DMS153 (cell line): ENCODE results near the gene KCNQ1OT1.

ENCODE experiments used
- DNase-seq: peaks from one replicate; lab custom pipeline; 2025; lab: John Stamatoyannopoulos, UW

The KCNQ1OT1 gene

GRCh38 chr11:2686360-2687222, 13.2 kb downstream of the KCNQ1OT1 start:
- DNase-seq, result no peak

DNA sequence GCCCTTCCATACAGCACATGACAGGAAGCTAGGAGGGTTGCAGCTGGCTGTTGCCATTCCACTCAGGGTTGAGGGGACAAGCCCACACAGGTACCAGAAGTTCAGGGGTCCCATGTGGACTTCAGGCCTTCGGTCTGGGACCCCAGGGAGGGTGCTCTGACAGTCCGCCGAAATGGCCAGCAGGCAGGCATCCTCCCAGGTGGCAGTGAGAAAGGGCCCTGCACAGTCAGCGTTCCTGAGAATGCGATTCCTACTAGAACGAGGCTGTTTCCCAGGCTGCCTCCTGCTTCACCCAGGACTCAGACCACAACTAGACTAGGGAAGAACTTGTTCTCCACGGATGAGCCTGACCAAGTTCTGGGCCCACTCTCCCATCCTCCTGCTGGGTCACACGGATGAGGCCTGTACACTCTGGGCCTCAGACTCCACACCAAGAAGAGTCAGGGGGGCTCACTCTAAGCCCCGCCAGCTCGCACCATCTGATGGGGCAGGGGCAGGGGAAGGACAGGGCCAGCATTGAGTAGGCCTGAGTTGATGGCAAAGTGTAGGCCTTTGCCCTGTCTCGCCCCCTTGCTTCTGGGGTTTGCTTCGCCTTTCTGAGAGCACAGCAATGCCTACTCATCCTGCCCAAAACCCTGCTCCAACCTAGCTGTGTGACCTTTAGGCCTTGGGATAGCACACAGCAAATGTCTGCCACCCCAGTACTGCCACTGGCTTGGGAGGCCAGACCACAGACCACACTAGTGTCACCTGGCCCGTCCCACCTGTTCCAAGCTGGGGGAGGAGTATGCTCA, 14.0 kb downstream of the KCNQ1OT1 start:
- no peak for DNase-seq

- no peak for DNase-seq
Measured at GRCh38 chr11:2685051-2685450, 14.7 kb downstream of the KCNQ1OT1 start.

- no peak for DNase-seq
Measured at GRCh38 chr11:2684581-2684980, 15.2 kb downstream of the KCNQ1OT1 start.

- DNase-seq, result no peak
Measured at GRCh38 chr11:2683806-2684205, 16.0 kb downstream of the KCNQ1OT1 start.

DNA sequence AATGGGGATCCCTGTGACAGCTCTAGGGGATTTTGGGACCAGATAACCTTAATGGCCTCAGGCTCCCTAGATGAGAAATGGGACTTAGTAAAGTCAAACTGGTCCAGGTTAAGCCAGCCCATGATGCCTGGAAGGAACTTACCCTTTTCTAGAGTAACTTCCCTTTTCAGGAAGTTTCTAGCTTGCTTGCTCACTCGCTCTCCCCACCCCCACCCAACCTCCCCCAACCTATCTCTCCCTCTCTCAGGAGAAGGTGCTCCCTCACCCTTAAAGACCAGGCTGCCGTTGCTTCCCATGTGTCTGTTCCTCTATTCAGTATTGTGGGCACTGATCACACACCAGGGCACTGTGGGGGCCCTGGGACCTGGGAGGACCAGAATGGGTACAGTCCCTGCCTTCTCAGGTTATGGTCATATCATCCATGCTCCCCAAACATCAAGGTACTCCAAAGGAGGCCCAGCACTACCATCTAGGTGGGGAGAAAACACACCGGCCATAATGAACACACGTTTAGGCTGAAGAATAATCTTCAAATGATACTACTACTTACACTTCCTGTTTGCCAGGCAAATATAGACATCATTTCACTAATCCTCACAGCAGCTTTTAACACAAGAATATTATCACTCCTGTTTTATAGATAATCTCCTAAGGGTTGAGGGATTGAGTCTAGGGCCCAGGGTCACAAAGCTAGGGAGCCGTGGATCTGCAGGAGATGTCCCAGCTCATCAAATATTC, 18.2 kb downstream of the KCNQ1OT1 start:
- no peak for DNase-seq

- no peak for DNase-seq
Measured at GRCh38 chr11:2679011-2679676, 20.6 kb downstream of the KCNQ1OT1 start.

DNA sequence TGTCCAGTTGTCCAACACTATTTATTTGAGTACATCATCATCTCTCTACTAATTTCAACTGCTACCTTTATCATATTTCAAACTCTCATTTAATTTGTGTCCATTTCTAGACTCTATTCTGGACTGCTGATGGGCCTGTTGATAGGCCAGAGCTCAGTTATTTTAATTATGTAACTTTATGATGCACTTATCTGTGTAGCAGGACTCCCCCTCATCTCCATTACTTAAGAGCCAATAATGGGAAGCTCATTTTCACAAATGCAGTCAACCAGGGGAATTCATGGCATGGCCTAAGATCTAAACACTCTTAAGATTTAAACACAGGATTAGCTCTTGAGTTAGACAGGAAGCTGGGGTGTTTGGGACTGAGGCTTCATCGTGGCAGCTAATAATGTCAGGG, 21.4 kb downstream of the KCNQ1OT1 start:
- DNase-seq, result no peak

DNA sequence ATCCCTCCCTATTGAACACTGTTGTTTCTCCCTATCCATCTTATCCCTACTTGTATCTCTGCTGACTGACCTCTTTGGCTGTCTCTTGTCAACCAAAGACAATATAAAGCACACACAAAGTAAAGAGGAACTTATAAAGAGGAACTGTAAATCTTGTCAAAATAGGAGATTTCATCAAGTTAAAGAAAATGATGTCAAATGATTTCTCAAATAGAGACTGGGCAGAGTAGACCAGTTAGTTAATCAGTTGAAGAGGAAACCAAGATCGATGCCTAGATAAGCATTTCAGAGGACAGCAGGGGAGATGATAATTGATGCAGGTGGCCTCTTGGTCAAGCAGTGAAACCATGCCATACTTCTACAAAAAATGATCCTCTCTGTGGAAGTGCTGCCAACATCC, 22.7 kb downstream of the KCNQ1OT1 start:
- no peak for DNase-seq

DNA sequence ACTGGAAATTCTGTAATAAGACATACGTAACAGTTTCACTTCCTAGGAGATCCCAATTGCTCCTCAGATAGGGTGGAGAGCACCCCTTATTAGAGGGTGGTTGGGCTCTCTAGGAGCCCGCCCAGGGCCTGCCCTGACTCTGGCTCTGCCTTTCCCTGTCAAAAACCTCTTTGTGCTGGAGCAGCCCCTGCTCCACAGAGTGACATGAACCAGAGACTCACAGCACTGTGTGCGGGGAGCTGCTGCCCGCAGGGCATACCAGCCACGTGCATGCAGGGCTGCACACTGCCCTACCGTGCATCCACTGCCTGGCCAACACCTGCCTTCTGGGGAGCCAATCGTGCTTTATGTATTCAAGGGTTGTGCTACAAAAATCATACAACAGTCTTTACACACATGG, 24.3 kb downstream of the KCNQ1OT1 start:
- DNase-seq, result no peak

DNA sequence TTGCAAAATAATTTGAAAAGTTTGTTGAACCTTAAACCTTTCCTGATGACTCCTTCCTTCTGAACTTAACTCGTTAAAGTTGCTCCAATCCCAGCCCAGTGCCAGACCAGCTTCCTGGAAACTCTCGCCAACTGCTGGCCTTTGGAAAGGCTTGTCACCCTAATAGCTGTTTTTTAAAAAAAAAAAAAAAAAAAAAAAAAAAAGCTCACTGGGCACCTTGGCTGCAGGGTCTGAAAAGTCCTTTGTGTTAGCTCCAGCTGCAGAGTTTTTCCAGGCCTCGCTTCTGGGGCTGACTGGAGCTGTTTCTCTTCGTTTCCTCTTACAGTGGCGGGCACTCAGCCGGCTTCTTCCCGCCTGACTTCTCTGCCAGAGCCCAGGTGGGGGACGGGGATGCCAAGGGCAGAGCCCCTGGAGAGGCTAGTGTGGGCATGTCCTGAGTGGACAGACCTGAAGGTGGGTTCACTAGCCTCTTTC, 25.1 kb downstream of the KCNQ1OT1 start:
- DNase-seq, result no peak

GRCh38 chr11:2673871-2674471, 25.8 kb downstream of the KCNQ1OT1 start:
- no peak for DNase-seq

DNA sequence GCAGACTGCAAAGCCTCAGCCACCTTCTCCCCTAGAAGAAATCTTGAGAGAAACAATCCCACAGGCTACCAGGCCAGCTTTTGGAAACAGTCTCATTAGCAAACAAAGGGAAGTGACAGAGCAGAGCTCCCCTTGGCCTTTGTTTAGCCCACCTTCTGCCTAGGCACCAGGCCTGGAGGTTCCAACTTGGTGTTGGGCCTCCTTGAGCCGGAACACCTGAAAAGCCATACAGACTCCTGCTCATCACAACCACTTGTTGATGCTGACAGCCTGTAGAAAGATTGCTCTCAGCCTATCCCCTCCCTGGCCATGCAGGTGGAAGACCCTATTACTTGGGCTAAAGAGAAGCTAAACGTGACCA, 26.6 kb downstream of the KCNQ1OT1 start:
- no peak for DNase-seq

DNA sequence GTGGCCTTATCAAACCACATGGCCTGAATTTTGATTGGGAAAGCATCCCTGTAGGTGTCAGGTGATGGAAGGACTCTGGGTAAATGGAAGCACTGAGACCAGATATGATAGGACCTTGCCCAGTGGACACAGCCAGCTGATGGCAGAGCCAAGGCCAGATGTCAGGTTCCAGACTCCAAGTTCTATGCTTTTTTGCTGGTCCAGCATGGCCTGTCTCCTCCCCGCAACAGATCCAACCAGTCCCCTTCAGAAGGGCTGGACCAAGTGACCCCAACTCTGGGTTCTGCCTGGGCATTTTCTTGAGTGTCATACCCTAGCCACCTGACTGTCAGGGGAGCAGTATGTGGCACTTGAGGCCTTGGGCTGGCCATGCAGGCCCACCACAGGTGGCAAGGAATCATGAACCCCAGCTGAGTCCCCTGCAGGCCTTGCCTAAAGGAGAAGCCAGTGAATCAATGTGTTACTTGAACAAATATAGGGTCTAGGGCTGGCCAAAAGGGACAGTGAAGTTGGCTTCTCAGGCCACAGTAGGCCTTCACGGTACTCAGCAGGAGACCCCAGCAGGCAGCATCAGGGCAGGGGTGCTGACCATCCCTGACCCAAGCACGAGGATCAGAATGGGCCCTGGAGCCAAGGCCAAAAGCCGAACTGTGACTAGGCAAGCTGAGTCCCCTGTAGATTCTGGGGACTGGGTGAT, 27.1 kb downstream of the KCNQ1OT1 start:
- no peak for DNase-seq

GRCh38 chr11:2671748-2672147, 28.0 kb downstream of the KCNQ1OT1 start:
- DNase-seq, result no peak

- DNase-seq, result no peak
Measured at GRCh38 chr11:2670541-2671100, 29.2 kb downstream of the KCNQ1OT1 start.

- no peak for DNase-seq
Measured at GRCh38 chr11:2669634-2670469, 29.9 kb downstream of the KCNQ1OT1 start.

DNA sequence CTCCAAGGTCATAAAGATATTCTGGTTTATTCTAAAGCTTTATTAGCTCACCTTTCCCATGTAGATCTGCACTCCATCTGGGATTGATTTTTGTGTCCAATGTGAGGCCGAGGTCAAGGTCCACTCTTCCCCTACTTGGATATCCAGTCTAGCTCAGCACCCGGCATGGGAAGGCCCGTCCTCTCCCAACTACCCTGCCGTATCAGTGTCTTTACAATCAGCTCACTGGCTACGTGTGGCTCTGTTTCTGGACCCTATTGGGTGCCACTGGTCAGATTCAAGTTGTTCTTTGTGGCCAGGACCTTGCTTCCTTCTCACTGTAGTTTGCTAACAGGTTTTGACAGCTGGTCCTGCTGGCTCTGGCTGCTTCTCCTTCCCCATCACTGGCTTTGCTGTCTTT, 30.9 kb downstream of the KCNQ1OT1 start:
- DNase-seq, result no peak

GRCh38 chr11:2667940-2668339, 31.9 kb downstream of the KCNQ1OT1 start:
- DNase-seq, result no peak
